MM.1S (cell line): Measurements from ENCODE around the gene CALCR.
"Not testable (repeated sequence)": the region's sequence is repeated elsewhere in the genome, so short reads cannot be mapped to it uniquely, and the experiment has no call there.

Experiments
- DNase-seq: peaks from one replicate; pipeline ENCODE4 v3.0.0-alpha.2; 2015
- H2AFZ ChIP-seq: fragments of 300-600 bp; sonication (generic); 2 replicates; pipeline ENCODE4 v1.6.0; 2016; ENCODE audit warnings: antibody characterized with exemption, low read length
- H3F3A ChIP-seq: fragments of 300-600 bp; sonication (generic); 2 replicates; pipeline ENCODE4 v1.6.1; 2016; ENCODE audit warnings: mild to moderate bottlenecking, antibody characterized with exemption, low read length, moderate library complexity, mixed read lengths; ENCODE audit not compliant: insufficient read depth
- H3K27ac ChIP-seq: fragments of 300-600 bp; sonication (generic); 2 replicates; pipeline ENCODE4 v1.5.1; 2016; ENCODE audit warnings: mild to moderate bottlenecking, low read length
- H3K27me3 ChIP-seq: fragments of 300-600 bp; sonication (generic); replicated peaks from 2 replicates; pipeline ENCODE4 v1.6.0; 2016; ENCODE audit warnings: low read length; ENCODE audit not compliant: insufficient read depth
- H3K36me3 ChIP-seq: fragments of 300-600 bp; sonication (generic); replicated peaks from 2 replicates; pipeline ENCODE4 v1.6.1; 2016; ENCODE audit warnings: mild to moderate bottlenecking, low read length, mixed read lengths; ENCODE audit not compliant: insufficient read depth
- H3K4me1 ChIP-seq: fragments of 300-600 bp; sonication (generic); 2 replicates; pipeline ENCODE4 v1.6.1; 2016; ENCODE audit warnings: low read length, mixed read lengths
- H3K4me2 ChIP-seq: fragments of 300-600 bp; sonication (generic); 2 replicates; pipeline ENCODE4 v1.6.0; 2016; ENCODE audit warnings: low read depth, low read length
- H3K4me3 ChIP-seq: fragments of 300-600 bp; sonication (generic); 2 replicates; pipeline ENCODE4 v1.5.1; 2016; ENCODE audit warnings: low read length, mixed read lengths
- H3K79me2 ChIP-seq: fragments of 300-600 bp; sonication (generic); 2 replicates; pipeline ENCODE4 v1.6.1; 2016; ENCODE audit warnings: mixed run types, low read length, mixed read lengths
- H3K9ac ChIP-seq: fragments of 300-600 bp; sonication (generic); 2 replicates; pipeline ENCODE4 v1.6.1; 2016; ENCODE audit warnings: low read length, mixed read lengths
- H3K9me2 ChIP-seq: fragments of 300-600 bp; sonication (generic); replicated peaks from 2 replicates; pipeline ENCODE4 v1.6.1; 2016; ENCODE audit warnings: mild to moderate bottlenecking, low read length, mixed read lengths; ENCODE audit not compliant: insufficient read depth
- H3K9me3 ChIP-seq: fragments of 300-600 bp; sonication (generic); replicated peaks from 2 replicates; pipeline ENCODE4 v1.6.1; 2016; ENCODE audit warnings: mild to moderate bottlenecking, low read length, mixed read lengths; ENCODE audit not compliant: insufficient read depth
- H4K20me1 ChIP-seq: fragments of 300-600 bp; sonication (generic); 2 replicates; pipeline ENCODE4 v1.6.1; 2016; ENCODE audit warnings: mild to moderate bottlenecking, low read length, moderate library complexity, mixed read lengths; ENCODE audit not compliant: insufficient read depth
- EZH2 ChIP-seq: fragments of 300-600 bp; sonication (generic); optimal IDR thresholded peaks from 2 replicates; pipeline ENCODE3; 2017; ENCODE audit warnings: low read depth, mild to moderate bottlenecking, antibody characterized with exemption, low read length, mixed read lengths
- TF ChIP-seq, protein P1 (sequence below): fragments of 300-600 bp; sonication (generic); IDR thresholded peaks from 2 replicates; pipeline ENCODE4 v1.5.1; 2016; ENCODE audit warnings: antibody characterized with exemption, low read length, mixed read lengths

Gene CALCR

DNA sequence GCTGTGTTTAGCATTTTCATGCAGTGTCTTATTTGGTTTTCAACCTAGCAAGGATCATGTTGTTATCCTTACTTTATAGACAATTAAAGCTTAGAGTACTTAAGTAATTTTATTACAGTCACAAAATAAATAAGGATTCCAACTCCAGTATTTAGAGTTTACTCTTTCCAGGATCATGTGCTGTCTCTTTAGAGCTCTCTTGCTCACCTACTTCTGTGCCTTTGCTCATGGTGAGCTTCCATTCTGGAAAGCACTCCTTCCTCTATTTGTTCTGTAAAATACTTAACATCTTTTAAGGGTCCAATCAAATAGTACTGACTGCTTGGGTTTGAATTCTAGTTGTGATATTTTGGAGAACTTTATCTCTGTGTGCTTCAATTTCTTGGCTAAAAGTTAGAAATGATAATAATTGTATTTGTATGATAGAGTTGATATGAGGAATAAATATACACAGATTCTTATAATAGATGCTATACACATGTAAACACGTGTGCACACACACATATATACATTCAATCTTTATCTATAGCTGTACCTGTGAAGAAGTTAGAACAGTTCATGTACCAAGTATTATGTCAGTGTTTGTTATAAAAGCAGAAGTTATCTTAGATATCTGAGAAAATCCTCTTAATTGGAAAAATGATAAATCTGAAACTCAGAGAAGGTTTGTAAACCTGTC is 18.2 kb upstream of the CALCR start:
- H3K36me3 ChIP-seq = no peaks in the 10 kb centered on the region
- no peaks in the 10 kb centered on the region for H3K9me3 ChIP-seq
- H3K79me2 ChIP-seq = no peaks in the 10 kb centered on the region
- H4K20me1 ChIP-seq = no peaks in the 10 kb centered on the region
- H3K27ac ChIP-seq = no peak overlapping the region
- H3K27me3 ChIP-seq = no peaks in the 10 kb centered on the region
- no peaks in the 10 kb centered on the region; the same call in 1 of the 2 replicates for H3F3A ChIP-seq
- H3K4me1 ChIP-seq = peaks cover 16% of the 10 kb centered on the region
- no peak overlapping the region for H3K9ac ChIP-seq
- TF ChIP-seq EZH2 = no peak
- TF ChIP-seq, protein P1, sequence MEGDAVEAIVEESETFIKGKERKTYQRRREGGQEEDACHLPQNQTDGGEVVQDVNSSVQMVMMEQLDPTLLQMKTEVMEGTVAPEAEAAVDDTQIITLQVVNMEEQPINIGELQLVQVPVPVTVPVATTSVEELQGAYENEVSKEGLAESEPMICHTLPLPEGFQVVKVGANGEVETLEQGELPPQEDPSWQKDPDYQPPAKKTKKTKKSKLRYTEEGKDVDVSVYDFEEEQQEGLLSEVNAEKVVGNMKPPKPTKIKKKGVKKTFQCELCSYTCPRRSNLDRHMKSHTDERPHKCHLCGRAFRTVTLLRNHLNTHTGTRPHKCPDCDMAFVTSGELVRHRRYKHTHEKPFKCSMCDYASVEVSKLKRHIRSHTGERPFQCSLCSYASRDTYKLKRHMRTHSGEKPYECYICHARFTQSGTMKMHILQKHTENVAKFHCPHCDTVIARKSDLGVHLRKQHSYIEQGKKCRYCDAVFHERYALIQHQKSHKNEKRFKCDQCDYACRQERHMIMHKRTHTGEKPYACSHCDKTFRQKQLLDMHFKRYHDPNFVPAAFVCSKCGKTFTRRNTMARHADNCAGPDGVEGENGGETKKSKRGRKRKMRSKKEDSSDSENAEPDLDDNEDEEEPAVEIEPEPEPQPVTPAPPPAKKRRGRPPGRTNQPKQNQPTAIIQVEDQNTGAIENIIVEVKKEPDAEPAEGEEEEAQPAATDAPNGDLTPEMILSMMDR = no peak
- DNase-seq = no peak
- no peak overlapping the region for H3K4me2 ChIP-seq
- H3K9me2 ChIP-seq = no peaks in the 10 kb centered on the region
- H2AFZ ChIP-seq = no peak overlapping the region
- no peak overlapping the region for H3K4me3 ChIP-seq

DNA sequence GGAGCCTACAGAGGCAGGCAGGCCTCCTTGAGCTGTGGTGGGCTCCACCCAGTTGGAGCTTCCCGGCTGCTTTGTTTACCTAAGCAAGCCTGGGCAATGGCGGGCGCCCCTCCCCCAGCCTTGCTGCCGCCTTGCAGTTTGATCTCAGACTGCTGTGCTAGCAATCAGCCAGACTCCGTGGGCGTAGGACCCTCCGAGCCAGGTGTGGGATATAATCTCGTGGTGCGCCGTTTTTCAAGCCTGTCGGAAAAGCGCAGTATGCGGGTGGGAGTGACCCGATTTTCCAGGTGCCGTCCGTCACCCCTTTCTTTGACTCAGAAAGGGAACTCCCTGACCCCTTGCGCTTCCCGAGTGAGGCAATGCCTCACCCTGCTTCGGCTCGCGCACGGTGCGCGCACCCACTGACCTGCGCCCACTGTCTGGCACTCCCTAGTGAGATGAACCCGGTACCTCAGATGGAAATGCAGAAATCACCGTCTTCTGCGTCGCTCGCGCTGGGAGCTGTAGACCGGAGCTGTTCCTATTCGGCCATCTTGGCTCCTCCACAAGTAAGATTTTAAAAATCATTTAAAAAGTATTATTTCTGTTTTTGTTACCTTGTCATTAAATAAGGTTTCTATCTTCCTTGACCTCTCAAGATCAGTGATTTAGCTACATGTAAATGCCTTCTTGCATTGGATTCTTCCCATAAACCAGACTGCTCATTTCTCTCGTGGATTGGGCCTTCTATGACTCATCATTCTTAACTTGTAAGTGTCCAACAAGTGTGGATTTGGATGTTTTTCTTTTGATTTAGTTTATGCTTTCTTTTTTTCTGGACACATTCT is 16.9 kb upstream of the CALCR start:
- not testable (repeated sequence) for H3K36me3 ChIP-seq, H3K4me3 ChIP-seq, H2AFZ ChIP-seq, DNase-seq, H4K20me1 ChIP-seq, H3K9me3 ChIP-seq, H3K4me2 ChIP-seq, H3K9ac ChIP-seq, H3K79me2 ChIP-seq, H3K27me3 ChIP-seq, H3K9me2 ChIP-seq, H3F3A ChIP-seq, H3K27ac ChIP-seq
- H3K4me1 ChIP-seq = peaks cover 16% of the 10 kb centered on the region

DNA sequence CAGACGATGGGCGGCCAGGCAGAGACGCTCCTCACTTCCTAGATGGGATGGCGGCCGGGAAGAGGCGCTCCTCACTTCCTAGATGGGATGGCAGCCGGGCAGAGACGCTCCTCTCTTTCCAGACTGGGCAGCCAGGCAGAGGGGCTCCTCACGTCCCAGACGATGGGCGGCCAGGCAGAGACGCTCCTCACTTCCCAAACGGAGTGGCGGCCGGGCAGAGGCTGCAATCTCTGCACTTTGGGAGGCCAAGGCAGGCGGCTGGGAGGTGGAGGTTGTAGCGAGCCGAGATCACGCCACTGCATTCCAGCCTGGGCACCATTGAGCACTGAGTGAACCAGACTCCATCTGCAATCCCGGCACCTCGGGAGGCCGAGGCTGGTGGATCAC is 11.9 kb upstream of the CALCR start:
- not testable (repeated sequence) for H2AFZ ChIP-seq, H3K4me2 ChIP-seq, H4K20me1 ChIP-seq, H3K79me2 ChIP-seq, H3F3A ChIP-seq, H3K9me2 ChIP-seq, H3K9ac ChIP-seq, H3K9me3 ChIP-seq, H3K4me3 ChIP-seq, H3K27ac ChIP-seq, H3K36me3 ChIP-seq, DNase-seq, H3K4me1 ChIP-seq, H3K27me3 ChIP-seq

DNA sequence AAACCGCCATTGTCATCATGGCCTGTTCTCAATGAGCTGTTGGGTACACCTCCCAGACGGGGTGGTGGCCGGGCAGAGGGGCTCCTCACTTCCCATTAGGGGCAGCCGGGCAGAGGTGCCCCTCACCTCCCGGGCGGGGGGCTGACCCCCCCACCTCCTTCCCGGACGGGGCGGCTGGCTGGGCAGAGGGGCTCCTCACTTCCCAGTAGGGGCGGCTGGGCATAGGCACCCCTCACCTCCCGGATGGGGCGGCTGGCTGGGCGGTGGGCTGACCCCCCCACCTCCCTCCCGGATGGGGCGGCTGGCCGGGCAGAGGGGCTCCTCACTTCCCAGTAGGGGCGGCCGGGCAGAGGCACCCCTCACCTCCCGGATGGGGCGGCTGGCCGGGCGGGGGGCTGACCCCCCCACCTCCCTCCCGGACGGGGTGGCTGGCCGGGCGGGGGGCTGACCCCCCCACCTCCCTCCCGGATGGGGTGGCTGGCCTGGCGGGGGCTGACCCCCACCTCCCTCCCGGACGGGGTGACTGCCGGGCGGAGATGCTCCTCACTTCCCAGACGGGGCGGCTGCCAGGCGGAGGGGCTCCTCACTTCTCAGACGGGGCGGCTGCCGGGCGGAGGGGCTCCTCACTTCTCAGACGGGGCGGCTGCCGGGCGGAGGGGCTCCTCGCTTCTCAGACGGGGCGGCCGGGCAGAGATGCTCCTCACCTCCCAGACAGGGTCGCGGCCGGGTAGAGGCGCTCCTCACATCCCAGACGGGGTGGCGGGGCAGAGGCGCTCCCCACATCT is 11.4 kb upstream of the CALCR start:
- H3K9me2 ChIP-seq, H3K9ac ChIP-seq, H3F3A ChIP-seq, H3K79me2 ChIP-seq, DNase-seq, H3K4me3 ChIP-seq, H3K4me1 ChIP-seq, H4K20me1 ChIP-seq, H2AFZ ChIP-seq, H3K4me2 ChIP-seq, H3K27me3 ChIP-seq, H3K36me3 ChIP-seq, H3K27ac ChIP-seq, H3K9me3 ChIP-seq: not testable (repeated sequence)
